HepG2 (cell line): ENCODE data around the gene BHLHE41. TPM values are rescaled to one million over a fixed set of nuclear protein-coding genes. Genes with fewer than 3 reads are reported as not detected.

Experiments
- ATAC-seq: fragments of 200-7000 bp; cut with Tn5 transposase; 3 replicates; pipeline ENCODE4 v1.9.1; 2020; ENCODE audit warnings: mild to moderate bottlenecking, moderate library complexity
- BruUV-seq: library from RNA; stranded (reverse); fragments of 400-500 nt; replicated peaks from 2 replicates; lab custom pipeline; 2021; lab: Mats Ljungman, UMichigan
- CTCF ChIA-PET: fragments of 300-600 bp; formaldehyde crosslinking; extraction: SDS; loops from one replicate; lab custom pipeline; 2021; ENCODE audit warnings: low total read pairs, inconsistent platforms, low intra/inter-chr PET ratio; lab: Yijun Ruan, JAX
- POLR2A ChIA-PET: fragments of 350-600 bp; sonication (Branson Sonifier 250); formaldehyde crosslinking; loops from one replicate; lab custom pipeline; 2020; ENCODE audit warnings: antibody characterized with exemption, inconsistent platforms; lab: Yijun Ruan, JAX
- DNase-seq: peaks from one replicate; pipeline ENCODE4 v3.0.0-alpha.2; 2015; ENCODE audit warnings: low spot score
- FAIRE-seq: peaks from 3 replicates; lab custom pipeline; 2011; peaks lifted over from hg19 to GRCh38; lab: Jason Lieb, UNC
- H2AFZ ChIP-seq: one replicate; pipeline ENCODE4 v1.6.1; 2011; ENCODE audit warnings: low read length, inconsistent platforms
- H3K27ac ChIP-seq: fragments of 300-600 bp; 3 replicates; pipeline ENCODE4 v1.8.0; 2011; ENCODE audit warnings: mixed run types, mild to moderate bottlenecking, mixed read lengths, low read length, inconsistent platforms; ENCODE audit not compliant: insufficient read depth; ENCODE audit errors: extremely low read length
- H3K27me3 ChIP-seq, 2 experiments: fragments of 200-600 bp in 1 of 2; 2 replicates in 1 of 2; 3 replicates in 1 of 2; pipeline versions ENCODE4 v1.6.0 to v1.8.0; 2011; ENCODE audit warnings: low read length in 2 of 2, mild to moderate bottlenecking in 2 of 2, moderate library complexity in 2 of 2, inconsistent platforms in 1 of 2; ENCODE audit not compliant: insufficient read depth in 2 of 2, control insufficient read depth in 1 of 2
- H3K36me3 ChIP-seq, 2 experiments: fragments of 200-600 bp in 1 of 2; replicated peaks in 1 of 2; 2 replicates in 1 of 2; 3 replicates in 1 of 2; pipeline versions ENCODE4 v1.5.1 to v1.8.0; 2011; ENCODE audit warnings: low read length in 2 of 2, inconsistent platforms in 1 of 2; ENCODE audit not compliant: insufficient read depth in 2 of 2, control insufficient read depth in 1 of 2
- H3K4me1 ChIP-seq: 2 replicates; pipeline ENCODE4 v1.5.1; 2012; ENCODE audit warnings: low read length, inconsistent platforms; ENCODE audit not compliant: insufficient read depth
- H3K4me2 ChIP-seq: 2 replicates; pipeline ENCODE4 v1.6.0; 2011; ENCODE audit warnings: low read depth, low read length, inconsistent platforms
- H3K4me3 ChIP-seq, 3 experiments: fragments of 200-600 bp in 1 of 3; sonication (generic), shearing (Covaris generic) in 1 of 3; replicated peaks in 1 of 3; 2 replicates each; pipeline ENCODE4 v1.5.1; 2011 to 2016; ENCODE audit warnings: low read length in 3 of 3, inconsistent platforms in 2 of 3, low read depth in 2 of 3, mild to moderate bottlenecking in 2 of 3, control low read depth in 1 of 3, mixed read lengths in 1 of 3; ENCODE audit not compliant: insufficient read depth in 1 of 3
- H3K79me2 ChIP-seq: one replicate; pipeline ENCODE4 v1.6.1; 2011; ENCODE audit warnings: low read length, inconsistent platforms; ENCODE audit not compliant: insufficient read depth
- H3K9ac ChIP-seq: 2 replicates; pipeline ENCODE4 v1.6.0; 2011; ENCODE audit warnings: mild to moderate bottlenecking, low read depth, low read length, inconsistent platforms; ENCODE audit not compliant: insufficient read depth
- H3K9me3 ChIP-seq: 2 replicates; pipeline ENCODE4 v1.5.1; 2012; ENCODE audit warnings: mild to moderate bottlenecking, low read length
- H4K20me1 ChIP-seq: 2 replicates; pipeline ENCODE4 v1.6.0; 2011; ENCODE audit warnings: inconsistent platforms, mild to moderate bottlenecking, low read length, moderate library complexity; ENCODE audit not compliant: insufficient read depth
- NFYC ChIP-seq: IDR thresholded peaks from 2 replicates; pipeline ENCODE4 v1.6.1; 2016; ENCODE audit warnings: missing genetic modification reagents, missing compliant biosample characterization
- NR2F1 ChIP-seq, 2 experiments: fragments of 450-650 bp in 1 of 2; formaldehyde crosslinking in 1 of 2; IDR thresholded peaks; 2 replicates each; pipeline versions ENCODE4 v1.5.0 to v1.6.1; 2016 to 2020; ENCODE audit warnings: mild to moderate bottlenecking in 1 of 2, missing compliant biosample characterization in 1 of 2, missing genetic modification reagents in 1 of 2, moderate library complexity in 1 of 2
- PAF1 ChIP-seq: IDR thresholded peaks from 2 replicates; pipeline ENCODE4 v1.6.1; 2016; ENCODE audit warnings: missing genetic modification reagents, missing compliant biosample characterization
- PCBP2 ChIP-seq: fragments of 200-400 bp; formaldehyde crosslinking; optimal IDR thresholded peaks from 2 replicates; pipeline ENCODE3; 2018; ENCODE audit warnings: low read length, low read depth; ENCODE audit not compliant: poor library complexity, severe bottlenecking
- PHF5A ChIP-seq: IDR thresholded peaks from one replicate; pipeline ENCODE4 v1.6.1; 2018; ENCODE audit warnings: low read depth, missing genetic modification reagents; ENCODE audit not compliant: unreplicated experiment
- PRDM15 ChIP-seq: sonication (generic); formaldehyde crosslinking; IDR thresholded peaks from 2 replicates; pipeline ENCODE4 v1.4.0; 2020; ENCODE audit warnings: missing genetic modification reagents
- RBAK ChIP-seq: sonication (generic); formaldehyde crosslinking; IDR thresholded peaks from 2 replicates; pipeline ENCODE4 v1.5.1; 2020; ENCODE audit warnings: mild to moderate bottlenecking, missing genetic modification reagents
- SAP130 ChIP-seq: IDR thresholded peaks from 2 replicates; pipeline ENCODE4 v1.6.1; 2016; ENCODE audit warnings: low read depth
- SKI ChIP-seq: fragments of 450-650 bp; IDR thresholded peaks from one replicate; pipeline ENCODE4 v1.6.1; 2018; ENCODE audit warnings: mild to moderate bottlenecking; ENCODE audit not compliant: partially characterized antibody
- SYNCRIP ChIP-seq: fragments of 200-400 bp; formaldehyde crosslinking; IDR thresholded peaks from 2 replicates; pipeline ENCODE4 v1.6.1; 2018; ENCODE audit warnings: mild to moderate bottlenecking, low read depth, low read length; ENCODE audit not compliant: insufficient read depth
- ZFP36L2 ChIP-seq: sonication (generic); formaldehyde crosslinking; IDR thresholded peaks from 2 replicates; pipeline ENCODE4 v1.4.0; 2020; ENCODE audit warnings: missing genetic modification reagents
- ZNF280B ChIP-seq: sonication (generic); formaldehyde crosslinking; IDR thresholded peaks from 2 replicates; pipeline ENCODE4 v1.5.0; 2020; ENCODE audit warnings: missing genetic modification reagents, mild to moderate bottlenecking, borderline replicate concordance
- WGBS: methylation state at CpG from one replicate; pipeline ENCODE4 v1.1.6; 2017; ENCODE audit warnings: low lambda C conversion rate; 5-methylcytosine and 5-hydroxymethylcytosine counted together
- in situ Hi-C: cut with HindIII; loops from 2 replicates; pipeline ENCODE4 v1.10.0; 2017; ENCODE audit warnings: low pct_unique_long_range_greater_than_20kb; ENCODE audit not compliant: extremely low pct_ligation_motif_present
- intact Hi-C: fragments of 100-400 bp; cut with micrococcal nuclease; formaldehyde crosslinking; loops from one replicate; pipeline ENCODE4 v1.10.0; 2022; ENCODE audit not compliant: unreplicated experiment
- polyA plus RNA-seq, 8 experiments: library from polyadenylated mRNA; depleted of rRNA in 3 of 8; stranded (reverse) in 7 of 8; unstranded in 1 of 8; fragments of >200 nt; fragmentation: Illumina TruSeq in 4 of 8; extraction: Trizol in 4 of 8; gene quantifications; 2 replicates each; pipeline versions ENCODE4 v1.2.1 to v1.2.3, GENCODE V29; 2011 to 2016; ENCODE audit warnings: low read depth in 4 of 8, missing spikeins in 1 of 8, mixed read lengths in 1 of 8; ENCODE audit not compliant: insufficient read depth in 1 of 8
- total RNA-seq, 5 experiments: library from RNA; depleted of rRNA; stranded (reverse); fragments of >200 nt; fragmentation: Illumina TruSeq; extraction: Trizol; gene quantifications; 2 replicates each; pipeline ENCODE4 v1.2.3, GENCODE V29; 2016; ENCODE audit warnings: low read depth in 1 of 5

The BHLHE41 gene
- total and polyA plus RNA-seq, 2 of the 13 experiments (the other 11 are each of a cell fraction or from before 2014, with no cell fraction given), result 0.03 TPM; not detected in 1

GRCh38 chr12:26106347-26106746 is 18.5 kb downstream of the BHLHE41 start (continued):
- TF ChIP-seq PRDM15 (CRISPR knock-in tag) (no peak), NFYC (CRISPR knock-in tag) (no peak), PCBP2 (no peak), NR2F1 (CRISPR knock-in tag; IDR thresholded peaks at IDR 0.05) (no peak), PHF5A (CRISPR knock-in tag) (no peak)
- TF ChIP-seq, all 625 proteins: peak for 0

- POLR2A ChIA-PET, result no interaction called here
- no peak overlapping the region for H3K27ac ChIP-seq
- no TSS peak for BruUV-seq
- no peak for DNase-seq
- no peaks in the 10 kb centered on the region for H3K79me2 ChIP-seq
- intact Hi-C loops (no loop called here), in situ Hi-C loops (no loop called here)
- H3K9ac ChIP-seq, result no peak overlapping the region
- no peak overlapping the region for H3K4me3 ChIP-seq
- no peaks in the 10 kb centered on the region for H4K20me1 ChIP-seq
- no peak overlapping the region for H2AFZ ChIP-seq
- no peak for FAIRE-seq
- no peak overlapping the region for H3K4me2 ChIP-seq
- ATAC-seq, result no peak
- H3K4me1 ChIP-seq, result no peaks in the 10 kb centered on the region
- WGBS, result 22% methylated on average over 5 of the region's 5 CpGs
- H3K27me3 ChIP-seq, result no peaks in the 10 kb centered on the region; a peak in 2 of 5 replicates
- H3K9me3 ChIP-seq, result no peaks in the 10 kb centered on the region
- no peaks in the 10 kb centered on the region for H3K36me3 ChIP-seq
- CTCF ChIA-PET, result no interaction called here
- no peak for TF ChIP-seq SYNCRIP
- no peak for TF ChIP-seq ZNF280B
- TF ChIP-seq RBAK (CRISPR knock-in tag), result no peak
- no peak for TF ChIP-seq ZFP36L2 (CRISPR knock-in tag)
- no peak for TF ChIP-seq PAF1 (CRISPR knock-in tag)
- TF ChIP-seq SAP130 (CRISPR knock-in tag), result no peak
- no peak for TF ChIP-seq SKI
These were observed 21.9 kb downstream of the BHLHE41 start for GRCh38 chr12:26102953-26103352.
